MG63 (cell line): ENCODE data around the gene CD300LG. TPM values are rescaled to one million over a fixed set of nuclear protein-coding genes. Genes with fewer than 3 reads are reported as not detected.
A peak's percentile ranks its signal among the peaks of the same experiment; 100 is the strongest.
"Not testable (repeated sequence)": the region's sequence is repeated elsewhere in the genome, so short reads cannot be mapped to it uniquely, and the experiment has no call there.

Source experiments
- DNase-seq: peaks from one replicate; pipeline ENCODE4 v3.0.0-alpha.2; 2020
- H3K27me3 ChIP-seq: fragments of 250-450 bp; sonication (Bioruptor Pico); 2 replicates; pipeline ENCODE4 v1.5.1; 2020; ENCODE audit warnings: mild to moderate bottlenecking, moderate library complexity
- H3K36me3 ChIP-seq: fragments of 250-450 bp; sonication (Bioruptor Pico); 2 replicates; pipeline ENCODE4 v1.5.1; 2020; ENCODE audit warnings: mild to moderate bottlenecking, moderate library complexity
- H3K4me3 ChIP-seq: fragments of 250-450 bp; sonication (Bioruptor Pico); 2 replicates; pipeline ENCODE4 v1.5.1; 2020; ENCODE audit warnings: mild to moderate bottlenecking, moderate library complexity
- H3K9me3 ChIP-seq: fragments of 250-450 bp; sonication (Bioruptor Pico); 2 replicates; pipeline ENCODE4 v1.5.1; 2020; ENCODE audit warnings: mild to moderate bottlenecking, moderate library complexity
- total RNA-seq: library from RNA; depleted of rRNA; stranded (reverse); fragments of >200 nt; shearing (Covaris generic); gene quantifications from 2 replicates; pipeline ENCODE4 v1.2.3, GENCODE V29; 2014; ENCODE audit warnings: low replicate concordance; rRNA removed

Gene CD300LG
- total RNA-seq: not detected in 2 replicates

GRCh38 chr17:43846963-43847371 lies at the start of gene CD300LG:
TSS of gene CD300LG (plus strand) at chr17:43847176. CDS start at chr17:43847217, 41 bp downstream.
- no peak for DNase-seq
- no peaks in the 10 kb centered on the region for H3K36me3 ChIP-seq
- no peaks in the 10 kb centered on the region for H3K27me3 ChIP-seq
- no peaks in the 10 kb centered on the region for H3K9me3 ChIP-seq
- no peak within 1 kb of the TSS for H3K4me3 ChIP-seq

GRCh38 chr17:43798024-43798423 lies 49.0 kb upstream of the CD300LG start:
- Histone ChIP-seq H3K9me3 (peaks cover 25% of the 10 kb centered on the region), H3K36me3 (peaks cover 10% of the 10 kb centered on the region)
- not testable (repeated sequence) for H3K27me3 ChIP-seq, H3K4me3 ChIP-seq, DNase-seq

- peaks cover 10% of the 10 kb centered on the region for H3K36me3 ChIP-seq
- H3K27me3 ChIP-seq: no peaks in the 10 kb centered on the region
- H3K4me3 ChIP-seq: no peak overlapping the region
- peaks cover 25% of the 10 kb centered on the region for H3K9me3 ChIP-seq
- DNase-seq: no peak
These were observed 47.9 kb upstream of the CD300LG start for GRCh38 chr17:43799047-43799446.

- no peak overlapping the region for H3K4me3 ChIP-seq
- peaks cover 12% of the 10 kb centered on the region for H3K36me3 ChIP-seq
- no peaks in the 10 kb centered on the region for H3K27me3 ChIP-seq
- H3K9me3 ChIP-seq: peaks cover 16% of the 10 kb centered on the region; the same call in 1 of the 2 replicates
- no peak for DNase-seq
These were observed 46.2 kb upstream of the CD300LG start for GRCh38 chr17:43800736-43801135.

GRCh38 chr17:43801844-43802243 lies 45.1 kb upstream of the CD300LG start:
- H3K9me3 ChIP-seq: peaks cover 9% of the 10 kb centered on the region; the same call in 1 of the 2 replicates
- H3K36me3 ChIP-seq: peaks cover 19% of the 10 kb centered on the region
- no peaks in the 10 kb centered on the region for H3K27me3 ChIP-seq
- H3K4me3 ChIP-seq: no peak overlapping the region
- DNase-seq: no peak

- no peak overlapping the region for H3K4me3 ChIP-seq
- peak; percentile 27 for DNase-seq
- H3K27me3 ChIP-seq: no peaks in the 10 kb centered on the region
- H3K36me3 ChIP-seq: peaks cover 31% of the 10 kb centered on the region
- H3K9me3 ChIP-seq: 0 out of 2 replicates have a peak, but pooled peaks cover 2% of the 10 kb centered on the region
These were observed 43.2 kb upstream of the CD300LG start for GRCh38 chr17:43803758-43804157.

- H3K4me3 ChIP-seq: no peak overlapping the region
- no peaks in the 10 kb centered on the region for H3K27me3 ChIP-seq
- no peak for DNase-seq
- H3K9me3 ChIP-seq: no peaks in the 10 kb centered on the region
- H3K36me3 ChIP-seq: peaks cover 38% of the 10 kb centered on the region
These were observed 41.9 kb upstream of the CD300LG start for GRCh38 chr17:43805117-43805516.

- Histone ChIP-seq H3K36me3 (peaks cover 28% of the 10 kb centered on the region; the same call in 1 of the 2 replicates), H3K9me3 (no peaks in the 10 kb centered on the region), H3K4me3 (no peak overlapping the region), H3K27me3 (no peaks in the 10 kb centered on the region)
- no peak for DNase-seq
These were observed 38.9 kb upstream of the CD300LG start for GRCh38 chr17:43808076-43808475.

- Histone ChIP-seq H3K36me3 (peaks cover 33% of the 10 kb centered on the region), H3K4me3 (no peak overlapping the region), H3K27me3 (no peaks in the 10 kb centered on the region), H3K9me3 (no peaks in the 10 kb centered on the region)
- no peak for DNase-seq
These were observed 37.9 kb upstream of the CD300LG start for GRCh38 chr17:43809121-43809520.

GRCh38 chr17:43810226-43810715 lies 36.7 kb upstream of the CD300LG start:
- H3K9me3 ChIP-seq: no peaks in the 10 kb centered on the region
- H3K27me3 ChIP-seq: no peaks in the 10 kb centered on the region
- peaks cover 38% of the 10 kb centered on the region for H3K36me3 ChIP-seq

GRCh38 chr17:43810823-43811222 lies 36.2 kb upstream of the CD300LG start:
- H3K36me3 ChIP-seq: peaks cover 39% of the 10 kb centered on the region
- DNase-seq: no peak

More at GRCh38 chr17:43810226-43810715, 36.7 kb upstream of the CD300LG start:
- H3K4me3 ChIP-seq: no peak overlapping the region
- DNase-seq: no peak

GRCh38 chr17:43812396-43813265 lies 34.3 kb upstream of the CD300LG start:
- H3K36me3 ChIP-seq: peaks cover 40% of the 10 kb centered on the region
- H3K27me3 ChIP-seq: no peaks in the 10 kb centered on the region
- no peaks in the 10 kb centered on the region for H3K9me3 ChIP-seq
- DNase-seq: no peak
- H3K4me3 ChIP-seq: no peak overlapping the region

More at GRCh38 chr17:43810823-43811222, 36.2 kb upstream of the CD300LG start:
- Histone ChIP-seq H3K4me3 (no peak overlapping the region), H3K9me3 (no peaks in the 10 kb centered on the region), H3K27me3 (no peaks in the 10 kb centered on the region)

GRCh38 chr17:43813386-43813785 lies 33.6 kb upstream of the CD300LG start:
- no peaks in the 10 kb centered on the region for H3K9me3 ChIP-seq
- H3K27me3 ChIP-seq: no peaks in the 10 kb centered on the region
- no peak overlapping the region for H3K4me3 ChIP-seq
- DNase-seq: no peak
- H3K36me3 ChIP-seq: peaks cover 32% of the 10 kb centered on the region

- H3K9me3 ChIP-seq: no peaks in the 10 kb centered on the region
- no peaks in the 10 kb centered on the region for H3K27me3 ChIP-seq
- DNase-seq: no peak
- no peak overlapping the region for H3K4me3 ChIP-seq
- peaks cover 28% of the 10 kb centered on the region for H3K36me3 ChIP-seq
These were observed 33.0 kb upstream of the CD300LG start for GRCh38 chr17:43814026-43814425.

- no peak for DNase-seq
- peaks cover 26% of the 10 kb centered on the region for H3K36me3 ChIP-seq
- no peaks in the 10 kb centered on the region for H3K9me3 ChIP-seq
- H3K27me3 ChIP-seq: no peaks in the 10 kb centered on the region
- no peak overlapping the region for H3K4me3 ChIP-seq
These were observed 32.3 kb upstream of the CD300LG start for GRCh38 chr17:43814714-43815113.

GRCh38 chr17:43816336-43817320 lies 30.3 kb upstream of the CD300LG start:
- Histone ChIP-seq H3K27me3 (no peaks in the 10 kb centered on the region), H3K36me3 (peaks cover 28% of the 10 kb centered on the region), H3K9me3 (no peaks in the 10 kb centered on the region), H3K4me3 (no peak overlapping the region)
- DNase-seq: no peak

- Histone ChIP-seq H3K9me3 (no peaks in the 10 kb centered on the region), H3K27me3 (no peaks in the 10 kb centered on the region), H3K36me3 (peaks cover 33% of the 10 kb centered on the region), H3K4me3 (no peak overlapping the region)
- no peak for DNase-seq
These were observed 29.1 kb upstream of the CD300LG start for GRCh38 chr17:43817826-43818225.
